GM19351 (cell line): ENCODE results near the gene SIRT3.
A peak's percentile ranks its signal among the peaks of the same experiment; 100 is the strongest.

Experiments used
- ATAC-seq: cut with Tn5 transposase; IDR thresholded peaks from one replicate; pipeline ENCODE4 v1.9.1; 2021; ENCODE audit warnings: mild to moderate bottlenecking, moderate library complexity; ENCODE audit not compliant: unreplicated experiment

The SIRT3 gene

DNA sequence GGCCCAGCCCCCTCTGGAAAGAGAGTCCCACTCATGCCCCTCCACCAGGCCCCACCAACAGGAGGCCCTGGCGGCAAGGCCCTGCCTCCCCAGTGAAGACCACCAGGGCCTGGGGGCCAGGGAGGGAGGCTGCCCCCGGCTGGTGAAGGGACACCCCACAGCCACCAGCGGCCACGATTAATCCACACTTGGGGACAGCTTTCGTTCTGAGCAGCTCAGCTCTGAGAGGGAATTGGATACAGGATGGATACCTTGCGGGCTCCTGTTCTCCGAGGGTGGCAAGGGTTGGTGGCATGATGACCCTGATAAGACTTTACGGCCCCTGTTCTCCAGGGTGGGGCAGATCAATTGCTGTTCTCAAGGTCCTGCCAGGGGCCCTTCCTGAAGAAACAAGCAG lies 35.2 kb upstream of the SIRT3 start:
- ATAC-seq = no peak

- ATAC-seq = no peak
Observed at GRCh38 chr11:270451-271318, 34.5 kb upstream of the SIRT3 start.

- ATAC-seq = peak; percentile 64
Observed at GRCh38 chr11:269146-269890, 33.2 kb upstream of the SIRT3 start.

DNA sequence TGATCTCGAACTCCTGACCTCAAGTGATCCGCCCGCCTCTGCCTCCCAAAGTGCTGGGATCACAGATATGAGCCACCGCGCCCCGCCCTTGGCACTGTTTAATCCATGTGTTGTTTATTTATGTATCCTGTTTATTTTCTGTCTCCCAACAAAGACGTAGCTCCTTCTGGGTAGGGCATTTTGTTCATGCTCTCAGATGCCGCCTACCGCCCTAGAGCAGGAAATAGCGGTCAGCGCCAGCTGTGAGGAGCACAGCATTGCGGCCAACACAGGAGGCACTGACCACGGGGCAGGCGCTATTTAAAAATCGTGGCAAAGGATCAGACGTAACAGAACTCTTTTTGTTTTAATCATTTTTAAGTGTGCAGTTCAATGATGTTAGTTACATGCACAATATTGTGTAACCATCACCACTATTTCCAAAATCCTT lies 32.6 kb upstream of the SIRT3 start:
- ATAC-seq = peak; percentile 47

- ATAC-seq = no peak
Observed at GRCh38 chr11:267491-267994, 31.4 kb upstream of the SIRT3 start.

DNA sequence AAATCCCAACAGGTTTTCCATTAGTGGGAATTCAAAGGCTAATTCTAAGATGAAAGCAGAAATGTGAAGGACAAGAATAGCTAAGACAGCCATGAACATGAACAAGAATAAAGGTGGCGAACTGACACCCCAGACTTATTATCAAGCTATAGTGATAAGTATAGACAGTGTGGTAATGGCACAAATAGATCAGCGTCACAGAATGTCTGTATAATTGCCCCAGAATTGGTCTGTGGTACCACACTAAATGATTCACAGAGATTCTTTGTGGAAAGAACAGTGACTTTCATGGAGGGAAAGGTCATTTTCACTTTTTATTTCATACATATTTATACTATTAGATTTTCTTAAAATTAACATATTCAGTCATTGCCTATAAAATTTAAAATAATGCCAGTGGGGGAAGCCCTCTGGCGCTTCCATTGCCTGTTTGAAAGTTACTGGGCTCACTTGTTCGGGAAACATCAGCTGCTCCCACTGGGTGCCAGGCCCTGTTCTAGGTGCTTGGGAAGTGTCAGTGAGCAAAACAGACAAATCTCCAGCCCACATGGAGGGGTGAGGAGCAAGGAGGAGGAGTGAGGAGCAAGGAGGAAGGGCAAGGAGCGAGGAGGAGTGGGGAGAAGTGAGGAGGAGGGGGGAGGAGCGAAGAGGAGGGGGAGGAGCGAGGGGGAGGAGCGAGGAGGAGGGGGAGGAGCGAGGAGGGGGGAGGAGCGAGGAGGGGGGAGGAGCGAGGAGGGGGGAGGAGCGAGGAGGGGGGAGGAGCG lies 30.7 kb upstream of the SIRT3 start:
- no peak for ATAC-seq

GRCh38 chr11:261624-262023 lies 25.5 kb upstream of the SIRT3 start:
- ATAC-seq = no peak

GRCh38 chr11:259413-259812 lies 23.3 kb upstream of the SIRT3 start:
- ATAC-seq = no peak

GRCh38 chr11:257766-258493 lies 21.8 kb upstream of the SIRT3 start:
- ATAC-seq = no peak

DNA sequence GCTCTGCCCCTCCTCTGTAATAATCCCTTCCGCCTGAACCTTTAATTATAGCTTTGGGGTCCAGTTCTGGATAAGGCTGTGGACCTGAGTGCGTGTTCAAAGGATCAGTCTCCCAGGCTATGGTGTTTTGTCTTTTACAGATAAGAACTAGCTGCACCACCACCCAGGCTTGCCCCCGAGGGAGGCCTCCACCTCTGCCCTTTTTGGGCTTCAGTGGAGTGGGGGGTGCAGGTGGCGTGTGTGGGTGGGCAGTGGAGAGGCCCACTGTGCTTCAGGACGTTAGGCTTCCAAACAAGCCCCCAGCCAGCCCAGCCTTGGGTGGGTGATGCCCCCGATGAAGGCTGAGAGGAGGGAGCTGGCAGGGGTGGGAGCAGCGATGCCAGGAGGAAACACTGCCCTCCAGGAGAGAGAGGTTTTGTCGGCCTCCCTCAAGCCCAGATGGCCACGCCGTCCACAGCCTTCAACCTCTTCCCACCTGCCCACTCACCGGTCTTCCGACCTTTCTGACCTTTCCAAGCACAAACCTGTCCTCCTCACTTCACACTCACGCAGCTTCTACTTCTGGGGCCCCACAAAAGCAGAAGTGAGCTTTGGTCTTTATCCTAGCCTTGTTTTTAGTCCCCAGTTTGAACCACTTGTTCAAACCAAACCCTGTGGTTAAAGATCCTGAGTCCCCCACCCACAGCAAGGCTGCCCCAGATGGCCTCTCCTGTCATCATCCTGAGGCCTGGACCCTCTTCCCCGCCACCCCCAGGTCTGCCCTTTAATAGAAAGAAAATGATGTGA lies 21.0 kb upstream of the SIRT3 start:
- ATAC-seq = no peak

DNA sequence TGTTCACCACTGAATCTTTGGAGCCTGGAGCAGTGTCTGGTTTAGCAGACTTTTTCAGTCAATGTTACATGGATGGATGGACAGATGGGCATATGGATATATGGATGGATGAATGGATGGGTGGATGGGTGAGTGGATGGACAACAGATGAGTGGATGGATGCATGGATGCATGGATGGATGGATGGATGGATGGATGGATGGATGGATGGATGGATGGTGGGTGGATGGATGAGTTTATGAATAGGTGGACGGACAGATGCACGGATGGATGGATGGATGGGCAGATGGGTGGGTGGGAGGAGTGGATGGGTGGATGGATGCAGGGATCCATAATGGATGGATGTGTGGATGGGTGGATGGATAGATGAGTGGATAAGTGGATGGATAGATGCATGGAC lies 19.7 kb upstream of the SIRT3 start:
- ATAC-seq = no peak

- ATAC-seq = no peak
Observed at GRCh38 chr11:255176-255575, 19.0 kb upstream of the SIRT3 start.

DNA sequence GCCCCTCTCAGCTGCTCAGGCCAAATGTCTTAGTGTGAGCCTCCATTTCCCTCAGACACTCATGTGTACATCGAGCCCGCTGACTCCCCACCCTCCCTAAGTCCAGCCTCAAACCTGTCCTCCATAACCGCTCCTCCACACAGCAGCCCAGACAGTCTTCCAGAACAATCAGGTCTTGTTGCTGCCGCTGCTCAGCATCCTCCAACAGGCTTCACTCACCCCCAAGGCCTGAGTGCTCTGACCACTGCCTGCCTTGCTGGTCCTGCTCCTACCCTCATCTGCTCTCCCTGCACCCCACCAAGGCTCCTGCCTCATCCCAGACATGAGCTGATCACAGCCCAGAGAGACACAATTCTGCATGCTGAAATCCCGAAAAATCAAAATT lies 17.7 kb upstream of the SIRT3 start:
- no peak for ATAC-seq

DNA sequence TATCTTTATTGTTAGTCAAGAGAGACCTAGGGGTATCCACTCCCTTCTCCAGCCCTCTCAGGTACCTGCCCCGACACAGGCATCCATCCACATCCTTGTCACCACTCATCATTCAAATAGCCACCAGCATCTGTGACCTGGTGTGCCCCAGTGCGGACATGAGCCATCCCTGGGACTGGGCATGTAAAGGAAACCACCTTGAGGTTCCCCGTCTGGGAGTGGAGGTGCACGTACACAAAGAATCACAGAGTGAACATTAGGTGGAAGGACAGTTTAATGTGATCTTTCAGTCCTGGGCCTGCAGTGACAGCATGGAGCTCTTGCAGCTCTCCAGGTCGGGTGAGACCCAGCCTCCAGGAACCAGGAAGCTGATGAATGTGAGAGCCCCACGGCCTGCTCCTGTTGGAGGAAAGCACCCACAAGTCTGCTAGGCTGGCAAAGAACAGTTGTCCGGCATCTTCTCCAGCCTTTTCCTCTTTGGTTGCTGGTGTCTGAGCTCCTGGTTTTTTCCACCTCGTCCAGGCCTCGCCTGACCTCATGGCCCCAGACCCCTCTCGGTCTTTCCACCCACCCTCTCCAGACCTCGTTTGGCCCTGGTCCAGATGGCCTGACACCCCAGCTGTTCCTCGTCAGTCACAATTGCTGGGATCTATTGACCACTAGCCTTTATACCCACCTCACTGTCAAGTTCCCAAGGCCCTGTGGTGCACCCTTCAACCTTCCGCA lies 17.2 kb upstream of the SIRT3 start:
- ATAC-seq = no peak

DNA sequence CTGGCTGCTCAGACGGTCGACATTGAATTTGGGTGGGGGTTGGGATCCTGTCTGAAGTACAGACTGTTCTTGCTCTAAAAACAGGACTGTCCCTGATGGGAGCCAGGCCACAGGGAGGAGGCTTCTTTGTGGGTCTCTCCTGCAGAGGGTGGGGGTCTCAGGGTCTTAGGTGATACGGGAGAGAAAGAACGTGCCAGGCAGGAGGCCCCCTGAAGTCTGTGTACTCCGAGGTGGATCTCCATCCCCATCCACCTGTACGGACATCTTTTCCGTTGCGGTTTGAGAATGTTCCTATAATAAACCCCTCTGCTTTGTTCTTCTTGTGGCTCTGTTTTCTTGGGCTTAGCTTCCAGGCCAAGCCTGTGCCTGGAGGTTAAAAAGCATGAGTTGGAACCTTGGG lies 16.5 kb upstream of the SIRT3 start:
- ATAC-seq = no peak

GRCh38 chr11:251550-251949 lies 15.4 kb upstream of the SIRT3 start:
- no peak for ATAC-seq

DNA sequence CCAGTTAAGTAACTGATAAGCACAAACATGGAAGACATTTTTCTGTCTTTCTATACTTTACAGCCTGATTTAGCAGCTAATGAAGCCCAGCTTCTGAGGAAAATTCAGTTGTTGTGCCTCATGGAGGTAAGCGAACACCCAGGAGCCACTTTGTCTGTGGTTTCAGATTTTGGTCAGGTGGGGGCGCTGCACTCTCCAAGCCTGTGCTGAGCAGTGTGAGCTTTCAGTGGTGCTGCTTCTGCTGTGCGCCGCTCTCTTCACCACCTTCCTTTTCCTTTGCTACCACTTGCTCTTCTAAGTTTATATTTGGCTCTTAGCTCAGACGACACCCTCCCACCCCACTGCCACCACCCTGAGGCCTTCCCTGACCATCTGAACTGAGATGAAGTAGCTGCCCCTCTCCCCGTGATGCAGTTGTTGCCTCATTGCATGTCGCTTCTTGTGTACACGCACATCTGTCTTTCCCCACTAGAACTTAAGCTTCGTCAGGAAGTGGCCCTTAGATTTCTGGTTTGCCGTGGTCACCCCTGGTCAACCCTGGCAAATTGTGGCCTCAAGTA lies 14.7 kb upstream of the SIRT3 start:
- no peak for ATAC-seq

- no peak for ATAC-seq
Observed at GRCh38 chr11:250274-250673, 14.1 kb upstream of the SIRT3 start.

- no peak for ATAC-seq
Observed at GRCh38 chr11:249062-249461, 12.9 kb upstream of the SIRT3 start.
